ENCODE data around the gene ZFP37. TPM values are rescaled to one million over a fixed set of nuclear protein-coding genes. Genes with fewer than 3 reads are reported as not detected.

ZFP37 gene
- total RNA-seq, 1 donor from 2014 or later: 7.4 TPM

- Mint-ChIP-seq H3K36me3 (no peaks in the 10 kb centered on the region), H3K27me3 (peaks cover 12% of the 10 kb centered on the region), H3K4me3 (no peak overlapping the region), H3K4me1 (ENCODE audit: unreplicated experiment) (no peaks in the 10 kb centered on the region), H3K27ac (no peak overlapping the region), H3K9me3 (no peaks in the 10 kb centered on the region)
- TF ChIP-seq CTCF (conservative IDR thresholded peaks at IDR 0.05): no peak
- DNase-seq (ENCODE audit: extremely low spot score, unreplicated experiment): no peak
Measured at GRCh38 chr9:113057193-113057592, 669 bp upstream of the ZFP37 start.

GRCh38 chr9:113042884-113043657 lies 13.5 kb downstream of the ZFP37 start:
- Mint-ChIP-seq H3K36me3 (peaks cover 66% of the 10 kb centered on the region), H3K9me3 (peaks cover 44% of the 10 kb centered on the region), H3K27ac (no peak overlapping the region), H3K27me3 (no peaks in the 10 kb centered on the region), H3K4me1 (ENCODE audit: unreplicated experiment) (no peaks in the 10 kb centered on the region), H3K4me3 (no peak overlapping the region)
- TF ChIP-seq CTCF (conservative IDR thresholded peaks at IDR 0.05): no peak
- DNase-seq (ENCODE audit: extremely low spot score, unreplicated experiment): no peak

- TF ChIP-seq CTCF (conservative IDR thresholded peaks at IDR 0.05): no peak
- Mint-ChIP-seq H3K36me3 (no peaks in the 10 kb centered on the region), H3K9me3 (peaks cover 5% of the 10 kb centered on the region)
Measured at GRCh38 chr9:113026200-113026599, 30.3 kb downstream of the ZFP37 start.

GRCh38 chr9:113018247-113018646 lies 38.3 kb downstream of the ZFP37 start:
- Mint-ChIP-seq H3K9me3 (peaks cover 10% of the 10 kb centered on the region), H3K27me3 (peaks cover 3% of the 10 kb centered on the region), H3K27ac (no peak overlapping the region), H3K4me3 (no peak overlapping the region), H3K4me1 (ENCODE audit: unreplicated experiment) (no peaks in the 10 kb centered on the region), H3K36me3 (peaks cover 4% of the 10 kb centered on the region)
- no peak for TF ChIP-seq CTCF (conservative IDR thresholded peaks at IDR 0.05)
- no peak for DNase-seq (ENCODE audit: extremely low spot score, unreplicated experiment)

More at GRCh38 chr9:113026200-113026599, 30.3 kb downstream of the ZFP37 start:
- Mint-ChIP-seq H3K27me3 (no peaks in the 10 kb centered on the region), H3K4me1 (ENCODE audit: unreplicated experiment) (no peaks in the 10 kb centered on the region), H3K4me3 (no peak overlapping the region), H3K27ac (no peak overlapping the region)
- DNase-seq (ENCODE audit: extremely low spot score, unreplicated experiment): no peak

GRCh38 chr9:113012492-113012891 lies 44.0 kb downstream of the ZFP37 start:
- Mint-ChIP-seq H3K36me3 (peaks cover 25% of the 10 kb centered on the region), H3K4me3 (peak overlapping the region; percentile 96), H3K9me3 (peaks cover 10% of the 10 kb centered on the region), H3K4me1 (ENCODE audit: unreplicated experiment) (peaks cover 9% of the 10 kb centered on the region), H3K27me3 (peaks cover 3% of the 10 kb centered on the region), H3K27ac (peak overlapping the region; percentile 86)
- no peak for TF ChIP-seq CTCF (conservative IDR thresholded peaks at IDR 0.05)
- DNase-seq (ENCODE audit: extremely low spot score, unreplicated experiment): no peak

Data from type B pancreatic cell (in vitro differentiated cells).